MG63 (cell line): ENCODE data around the gene TBC1D9. TPM values are rescaled to one million over a fixed set of nuclear protein-coding genes. Genes with fewer than 3 reads are reported as not detected.
"Not testable (repeated sequence)": the region's sequence is repeated elsewhere in the genome, so short reads cannot be mapped to it uniquely, and the experiment has no call there.

Experiments
- DNase-seq: peaks from one replicate; pipeline ENCODE4 v3.0.0-alpha.2; 2020
- H3K27me3 ChIP-seq: fragments of 250-450 bp; sonication (Bioruptor Pico); 2 replicates; pipeline ENCODE4 v1.5.1; 2020; ENCODE audit warnings: mild to moderate bottlenecking, moderate library complexity
- H3K36me3 ChIP-seq: fragments of 250-450 bp; sonication (Bioruptor Pico); 2 replicates; pipeline ENCODE4 v1.5.1; 2020; ENCODE audit warnings: mild to moderate bottlenecking, moderate library complexity
- H3K4me3 ChIP-seq: fragments of 250-450 bp; sonication (Bioruptor Pico); 2 replicates; pipeline ENCODE4 v1.5.1; 2020; ENCODE audit warnings: mild to moderate bottlenecking, moderate library complexity
- H3K9me3 ChIP-seq: fragments of 250-450 bp; sonication (Bioruptor Pico); 2 replicates; pipeline ENCODE4 v1.5.1; 2020; ENCODE audit warnings: mild to moderate bottlenecking, moderate library complexity
- total RNA-seq: library from RNA; depleted of rRNA; stranded (reverse); fragments of >200 nt; shearing (Covaris generic); gene quantifications from 2 replicates; pipeline ENCODE4 v1.2.3, GENCODE V29; 2014; ENCODE audit warnings: low replicate concordance

Gene TBC1D9
- total RNA-seq, 1 experiment from 2014 or later: 8.5 TPM

- Histone ChIP-seq H3K9me3 (no peaks in the 10 kb centered on the region), H3K36me3 (no peaks in the 10 kb centered on the region), H3K4me3 (no peak overlapping the region), H3K27me3 (no peaks in the 10 kb centered on the region)
- no peak for DNase-seq
These were observed 6.0 kb upstream of the TBC1D9 start for GRCh38 chr4:140762202-140762601.

GRCh38 chr4:140757232-140757630, 1.0 kb upstream of the TBC1D9 start:
- Histone ChIP-seq H3K36me3 (no peaks in the 10 kb centered on the region), H3K9me3 (no peaks in the 10 kb centered on the region), H3K4me3 (peak overlapping the region; percentile 67; the same call in 1 of the 2 replicates), H3K27me3 (no peaks in the 10 kb centered on the region)
- DNase-seq: no peak

GRCh38 chr4:140755774-140756318, 339 bp downstream of the TBC1D9 start:
- no peaks in the 10 kb centered on the region for H3K36me3 ChIP-seq
- peak overlapping the region; percentile 67 for H3K4me3 ChIP-seq
- peak; percentile 38 for DNase-seq
- H3K27me3 ChIP-seq: no peaks in the 10 kb centered on the region
- H3K9me3 ChIP-seq: no peaks in the 10 kb centered on the region

- peak overlapping the region; percentile 67 for H3K4me3 ChIP-seq
These were observed 1.0 kb downstream of the TBC1D9 start for GRCh38 chr4:140754918-140755773.

GRCh38 chr4:140753329-140753728, 2.9 kb downstream of the TBC1D9 start:
- Histone ChIP-seq H3K27me3 (no peaks in the 10 kb centered on the region), H3K9me3 (no peaks in the 10 kb centered on the region), H3K4me3 (no peak overlapping the region), H3K36me3 (no peaks in the 10 kb centered on the region)
- no peak for DNase-seq

More at GRCh38 chr4:140754918-140755773, 1.0 kb downstream of the TBC1D9 start:
- no peak for DNase-seq
- Histone ChIP-seq H3K9me3 (no peaks in the 10 kb centered on the region), H3K36me3 (no peaks in the 10 kb centered on the region), H3K27me3 (no peaks in the 10 kb centered on the region)

GRCh38 chr4:140752291-140753068, 3.7 kb downstream of the TBC1D9 start:
- DNase-seq: no peak
- Histone ChIP-seq H3K9me3 (no peaks in the 10 kb centered on the region), H3K36me3 (no peaks in the 10 kb centered on the region), H3K4me3 (no peak overlapping the region), H3K27me3 (no peaks in the 10 kb centered on the region)

GRCh38 chr4:140750470-140750869, 5.7 kb downstream of the TBC1D9 start:
- no peak for DNase-seq
- no peaks in the 10 kb centered on the region for H3K27me3 ChIP-seq
- H3K9me3 ChIP-seq: no peaks in the 10 kb centered on the region
- no peaks in the 10 kb centered on the region for H3K36me3 ChIP-seq
- H3K4me3 ChIP-seq: no peak overlapping the region

- Histone ChIP-seq H3K27me3 (no peaks in the 10 kb centered on the region), H3K36me3 (no peaks in the 10 kb centered on the region), H3K9me3 (no peaks in the 10 kb centered on the region), H3K4me3 (no peak overlapping the region)
- no peak for DNase-seq
These were observed 8.0 kb downstream of the TBC1D9 start for GRCh38 chr4:140748171-140748570.

- H3K36me3 ChIP-seq, H3K4me3 ChIP-seq: not testable (repeated sequence)
These were observed 9.6 kb downstream of the TBC1D9 start for GRCh38 chr4:140746546-140746945.

GRCh38 chr4:140744421-140744820, 11.8 kb downstream of the TBC1D9 start:
- Histone ChIP-seq H3K27me3 (no peaks in the 10 kb centered on the region), H3K9me3 (no peaks in the 10 kb centered on the region), H3K4me3 (no peak overlapping the region), H3K36me3 (no peaks in the 10 kb centered on the region)
- DNase-seq: no peak

More at GRCh38 chr4:140746546-140746945, 9.6 kb downstream of the TBC1D9 start:
- not testable (repeated sequence) for H3K9me3 ChIP-seq, H3K27me3 ChIP-seq, DNase-seq

GRCh38 chr4:140743194-140743931, 12.8 kb downstream of the TBC1D9 start:
- Histone ChIP-seq H3K4me3 (no peak overlapping the region), H3K27me3 (no peaks in the 10 kb centered on the region), H3K36me3 (no peaks in the 10 kb centered on the region), H3K9me3 (no peaks in the 10 kb centered on the region)
- DNase-seq: no peak

GRCh38 chr4:140742838-140743193, 13.4 kb downstream of the TBC1D9 start:
- no peak overlapping the region for H3K4me3 ChIP-seq
- H3K36me3 ChIP-seq: no peaks in the 10 kb centered on the region
- no peak for DNase-seq
- H3K9me3 ChIP-seq: no peaks in the 10 kb centered on the region
- no peaks in the 10 kb centered on the region for H3K27me3 ChIP-seq

- Histone ChIP-seq H3K9me3 (no peaks in the 10 kb centered on the region), H3K27me3 (no peaks in the 10 kb centered on the region), H3K36me3 (no peaks in the 10 kb centered on the region), H3K4me3 (no peak overlapping the region)
- DNase-seq: no peak
These were observed 15.1 kb downstream of the TBC1D9 start for GRCh38 chr4:140740906-140741670.

GRCh38 chr4:140740422-140740821, 15.8 kb downstream of the TBC1D9 start:
- no peak overlapping the region for H3K4me3 ChIP-seq
- no peaks in the 10 kb centered on the region for H3K36me3 ChIP-seq
- no peaks in the 10 kb centered on the region for H3K27me3 ChIP-seq
- no peak for DNase-seq
- no peaks in the 10 kb centered on the region for H3K9me3 ChIP-seq

- no peaks in the 10 kb centered on the region for H3K27me3 ChIP-seq
- no peaks in the 10 kb centered on the region for H3K9me3 ChIP-seq
- no peaks in the 10 kb centered on the region for H3K36me3 ChIP-seq
- no peak for DNase-seq
- no peak overlapping the region for H3K4me3 ChIP-seq
These were observed 16.2 kb downstream of the TBC1D9 start for GRCh38 chr4:140739971-140740370.

- H3K27me3 ChIP-seq: no peaks in the 10 kb centered on the region
These were observed 18.0 kb downstream of the TBC1D9 start for GRCh38 chr4:140738139-140738538.

More at GRCh38 chr4:140738139-140738538, 18.0 kb downstream of the TBC1D9 start:
- no peaks in the 10 kb centered on the region for H3K9me3 ChIP-seq
- no peaks in the 10 kb centered on the region for H3K36me3 ChIP-seq
- H3K4me3 ChIP-seq: no peak overlapping the region
- no peak for DNase-seq
